H1 (cell line): ENCODE measurements around the gene MDM4. TPM values are rescaled to one million over a fixed set of nuclear protein-coding genes. Genes with fewer than 3 reads are reported as not detected.

Source experiments
- CTCF ChIA-PET: fragments of 300-600 bp; sonication (Branson Sonifier 250); formaldehyde crosslinking; loops from one replicate; lab custom pipeline; 2021; ENCODE audit not compliant: partially characterized antibody; lab: Charles Lee
- POLR2A ChIA-PET: fragments of 300-600 bp; sonication (Branson Sonifier 250); formaldehyde crosslinking; loops from one replicate; lab custom pipeline; 2021; ENCODE audit warnings: inconsistent platforms; ENCODE audit not compliant: partially characterized antibody; lab: Charles Lee
- DNase-seq, 2 experiments: peaks; one replicate each; pipeline versions ENCODE4 v3.0.0 to v3.0.0-alpha.2; 2010 to 2022; ENCODE audit warnings: low spot score in 2 of 2, low read depth in 1 of 2, mixed read lengths in 1 of 2
- FAIRE-seq: peaks from 2 replicates; lab custom pipeline; 2011; peaks lifted over from hg19 to GRCh38; lab: Jason Lieb, UNC
- H2AFZ ChIP-seq: 2 replicates; pipeline ENCODE4 v1.8.1; 2012; ENCODE audit warnings: low read length, inconsistent platforms
- H2AK5ac ChIP-seq: 2 replicates; pipeline ENCODE4 v1.6.1; 2013; ENCODE audit warnings: low read depth, low read length
- H2BK120ac ChIP-seq: replicated peaks from 2 replicates; pipeline ENCODE3; 2013; ENCODE audit warnings: low read depth, low read length, inconsistent platforms
- H2BK12ac ChIP-seq: 2 replicates; pipeline ENCODE4 v1.6.1; 2013; ENCODE audit warnings: low read depth, low read length
- H2BK15ac ChIP-seq: 2 replicates; pipeline ENCODE4 v1.6.1; 2013; ENCODE audit warnings: low read length
- H2BK20ac ChIP-seq: 2 replicates; pipeline ENCODE4 v1.6.1; 2013; ENCODE audit warnings: low read length
- H2BK5ac ChIP-seq: 2 replicates; pipeline ENCODE4 v1.6.1; 2013; ENCODE audit warnings: low read depth, low read length
- H3K14ac ChIP-seq: 2 replicates; pipeline ENCODE4 v1.6.1; 2013; ENCODE audit warnings: inconsistent platforms; ENCODE audit not compliant: insufficient read length
- H3K18ac ChIP-seq: 2 replicates; pipeline ENCODE4 v1.6.1; 2013; ENCODE audit warnings: low read length; ENCODE audit errors: extremely low read depth
- H3K23ac ChIP-seq: 2 replicates; pipeline ENCODE4 v1.6.1; 2013; ENCODE audit warnings: inconsistent platforms; ENCODE audit not compliant: insufficient read length
- H3K23me2 ChIP-seq: 2 replicates; pipeline ENCODE4 v1.6.1; 2013; ENCODE audit warnings: low read depth, low read length
- H3K27ac ChIP-seq: 2 replicates; pipeline ENCODE4 v1.6.1; 2011; ENCODE audit warnings: low read depth, low read length, inconsistent platforms
- H3K27me3 ChIP-seq, 4 experiments: replicated peaks in 1 of 4; 1 replicate in 1 of 4; 2 replicates in 3 of 4; pipeline versions ENCODE4 v1.6.1 to v1.8.1; 2011 to 2013; ENCODE audit warnings: low read length in 3 of 4, mild to moderate bottlenecking in 3 of 4, inconsistent platforms in 2 of 4, mixed read lengths in 2 of 4, moderate library complexity in 1 of 4; ENCODE audit not compliant: control insufficient read depth in 3 of 4, insufficient read depth in 3 of 4; ENCODE audit errors: extremely low read depth in 1 of 4
- H3K36me3 ChIP-seq, 4 experiments: 2 replicates each; pipeline versions ENCODE4 v1.6.1 to v1.8.1; 2011 to 2013; ENCODE audit warnings: mild to moderate bottlenecking in 4 of 4, low read length in 3 of 4, moderate library complexity in 2 of 4, control low read depth in 1 of 4, inconsistent platforms in 1 of 4; ENCODE audit not compliant: insufficient read depth in 4 of 4, control insufficient read depth in 2 of 4
- H3K4ac ChIP-seq: replicated peaks from 2 replicates; pipeline ENCODE3; 2013; ENCODE audit warnings: low read length, low read depth, mixed read lengths, inconsistent platforms; ENCODE audit not compliant: insufficient read length
- H3K4me1 ChIP-seq, 4 experiments: replicated peaks in 1 of 4; 1 replicate in 1 of 4; 2 replicates in 3 of 4; pipeline versions ENCODE4 v1.6.1 to v1.8.1; 2011 to 2013; ENCODE audit warnings: low read length in 3 of 4, inconsistent platforms in 2 of 4, mixed read lengths in 1 of 4; ENCODE audit not compliant: insufficient read depth in 4 of 4, control insufficient read depth in 3 of 4
- H3K4me2 ChIP-seq, 2 experiments: 2 replicates each; pipeline versions ENCODE4 v1.6.1 to v1.8.1; 2011 to 2013; ENCODE audit warnings: low read depth in 2 of 2, low read length in 2 of 2, control low read depth in 1 of 2, inconsistent platforms in 1 of 2, mild to moderate bottlenecking in 1 of 2; ENCODE audit not compliant: insufficient read depth in 1 of 2
- H3K4me3 ChIP-seq, 4 experiments: fragments of 200-600, 300-600 bp in 1 of 4; sonication (generic), shearing (Covaris generic), sonication (Bioruptor Twin) in 1 of 4; 2 replicates each; pipeline versions ENCODE4 v1.5.1 to v1.8.1; 2011 to 2016; ENCODE audit warnings: low read length in 4 of 4, low read depth in 3 of 4, control low read depth in 2 of 4, inconsistent platforms in 2 of 4, mild to moderate bottlenecking in 2 of 4, mixed read lengths in 1 of 4, moderate library complexity in 1 of 4; ENCODE audit not compliant: insufficient read depth in 2 of 4; ENCODE audit errors: extremely low read depth in 1 of 4
- H3K56ac ChIP-seq: replicated peaks from 2 replicates; pipeline ENCODE3; 2013; ENCODE audit warnings: low read depth, mild to moderate bottlenecking, mixed read lengths, low read length, inconsistent platforms; ENCODE audit not compliant: insufficient read length
- H3K79me1 ChIP-seq: 2 replicates; pipeline ENCODE4 v1.6.1; 2013; ENCODE audit warnings: low read depth, low read length, control low read depth
- H3K79me2 ChIP-seq, 2 experiments: 2 replicates each; pipeline versions ENCODE4 v1.6.1 to v1.8.1; 2012 to 2013; ENCODE audit warnings: low read length in 2 of 2, mild to moderate bottlenecking in 2 of 2, inconsistent platforms in 1 of 2; ENCODE audit not compliant: insufficient read depth in 2 of 2, control insufficient read depth in 1 of 2
- H3K9ac ChIP-seq, 4 experiments: replicated peaks in 1 of 4; 1 replicate in 1 of 4; 2 replicates in 3 of 4; pipeline versions ENCODE4 v1.6.1 to v1.8.1; 2011 to 2013; ENCODE audit warnings: low read depth in 3 of 4, low read length in 3 of 4, control low read depth in 2 of 4, mild to moderate bottlenecking in 2 of 4, moderate library complexity in 2 of 4, inconsistent platforms in 1 of 4; ENCODE audit errors: extremely low read depth in 1 of 4
- H3K9me3 ChIP-seq, 2 experiments: 2 replicates each; pipeline versions ENCODE4 v1.6.1 to v1.8.1; 2012 to 2013; ENCODE audit warnings: mild to moderate bottlenecking in 2 of 2, moderate library complexity in 2 of 2, control low read depth in 1 of 2, inconsistent platforms in 1 of 2, low read depth in 1 of 2, low read length in 1 of 2, mixed read lengths in 1 of 2; ENCODE audit not compliant: insufficient read depth in 2 of 2
- H4K20me1 ChIP-seq, 2 experiments: replicated peaks in 1 of 2; 2 replicates each; pipeline versions ENCODE3 to v1.8.1; 2011 to 2013; ENCODE audit warnings: inconsistent platforms in 2 of 2, low read length in 2 of 2, mild to moderate bottlenecking in 1 of 2; ENCODE audit not compliant: insufficient read depth in 2 of 2, control insufficient read depth in 1 of 2
- H4K5ac ChIP-seq: 2 replicates; pipeline ENCODE4 v1.6.1; 2013; ENCODE audit warnings: low read length, low read depth, mixed read lengths, inconsistent platforms; ENCODE audit not compliant: insufficient read length
- H4K8ac ChIP-seq: 2 replicates; pipeline ENCODE4 v1.8.0; 2013; ENCODE audit warnings: mild to moderate bottlenecking, moderate library complexity, low read length, inconsistent platforms; ENCODE audit not compliant: insufficient read depth; ENCODE audit errors: extremely low read depth
- H4K91ac ChIP-seq: replicated peaks from 2 replicates; pipeline ENCODE3; 2013; ENCODE audit warnings: low read length, mixed read lengths, inconsistent platforms; ENCODE audit not compliant: insufficient read length
- BCL11A ChIP-seq, 2 experiments: IDR thresholded peaks; one replicate each; pipeline ENCODE4 v1.6.1; 2011; ENCODE audit warnings: low read depth in 2 of 2, low read length in 2 of 2, mild to moderate bottlenecking in 2 of 2
- BRCA1 ChIP-seq: IDR thresholded peaks from 2 replicates; pipeline ENCODE4 v1.6.1; 2012; ENCODE audit warnings: low read depth, low read length, improper control_type of control experiment
- CEBPB ChIP-seq: IDR thresholded peaks from 2 replicates; pipeline ENCODE4 v1.6.1; 2012; ENCODE audit warnings: low read depth, low read length
- CHD2 ChIP-seq: IDR thresholded peaks from 2 replicates; pipeline ENCODE4 v1.6.1; 2012; ENCODE audit warnings: low read length, improper control_type of control experiment
- NANOG ChIP-seq: IDR thresholded peaks from 2 replicates; pipeline ENCODE4 v1.6.1; 2011; ENCODE audit warnings: low read length, low read depth, mild to moderate bottlenecking, inconsistent platforms; ENCODE audit not compliant: insufficient read depth, poor library complexity, severe bottlenecking
- POLR2AphosphoS5 ChIP-seq: IDR thresholded peaks from 2 replicates; pipeline ENCODE4 v1.6.1; 2011; ENCODE audit warnings: low read depth, low read length
- POU5F1 ChIP-seq: IDR thresholded peaks from 2 replicates; pipeline ENCODE4 v1.6.1; 2011; ENCODE audit warnings: low read depth, mild to moderate bottlenecking, low read length, moderate library complexity
- RAD21 ChIP-seq, 2 experiments: IDR thresholded peaks in 1 of 2; conservative IDR thresholded peaks in 1 of 2; 2 replicates each; pipeline ENCODE4 v1.6.1; 2011; ENCODE audit warnings: low read depth in 2 of 2, low read length in 2 of 2, improper control_type of control experiment in 1 of 2, inconsistent platforms in 1 of 2, mild to moderate bottlenecking in 1 of 2, moderate library complexity in 1 of 2
- RFX5 ChIP-seq: IDR thresholded peaks from 2 replicates; pipeline ENCODE4 v1.6.1; 2011; ENCODE audit warnings: low read depth, low read length, improper control_type of control experiment, borderline replicate concordance
- SRF ChIP-seq: IDR thresholded peaks from 2 replicates; pipeline ENCODE4 v1.6.1; 2011; ENCODE audit warnings: mild to moderate bottlenecking, low read depth, low read length, moderate library complexity
- TBP ChIP-seq: IDR thresholded peaks from 2 replicates; pipeline ENCODE4 v1.6.1; 2011; ENCODE audit warnings: low read depth, low read length, improper control_type of control experiment
- polyA plus RNA-seq, 7 experiments: library from polyadenylated mRNA; depleted of rRNA in 3 of 7; stranded (reverse) in 5 of 7; unstranded in 2 of 7; fragments of >200 nt in 5 of 7; fragments of 200-250 nt in 2 of 7; gene quantifications; 1 replicate in 5 of 7; 2 replicates in 1 of 7; 4 replicates in 1 of 7; pipeline versions ENCODE4 v1.2.1 to v1.2.3, GENCODE V29; 2011 to 2013; ENCODE audit warnings: missing spikeins in 2 of 7, mixed read lengths in 2 of 7
- total RNA-seq: library from RNA; stranded (reverse); fragmentation: NEBNext Ultra II Directional; extraction: Animal tissue kit (Norgen Biotek cat#: 25700); gene quantifications from 2 replicates; pipeline ENCODE4 v1.2.1, GENCODE V29; 2021

MDM4 gene
- total and polyA plus RNA-seq, 2 of the 8 experiments (the other 6 are each of a cell fraction or from before 2014, with no cell fraction given): 10.8 to 84.9 TPM

- TF ChIP-seq RFX5: no peak
- TF ChIP-seq TBP: no peak
- no peak for TF ChIP-seq CHD2
- TF ChIP-seq POU5F1: no peak
- no peak for TF ChIP-seq NANOG
- TF ChIP-seq CEBPB: no peak
- no peak for TF ChIP-seq BRCA1
- TF ChIP-seq SRF: no peak
- TF ChIP-seq RAD21 (IDR thresholded peaks at IDR 0.05 in 1 of 2, conservative IDR thresholded peaks at IDR 0.05 in 1 of 2; ENCODE audit: low read depth in 2 of 2, low read length in 2 of 2): no peak
- TF ChIP-seq BCL11A (IDR thresholded peaks at IDR 0.05; ENCODE audit: low read depth in 2 of 2, low read length in 2 of 2): no peak
- TF ChIP-seq POLR2AphosphoS5: no peak
- TF ChIP-seq, all 59 proteins: peak for 0
- H4K5ac ChIP-seq: no peak overlapping the region
- H3K14ac ChIP-seq: no peak overlapping the region
- H3K27me3 ChIP-seq: no peaks in the 10 kb centered on the region
- H2AFZ ChIP-seq: no peak overlapping the region
- no peak overlapping the region for H3K4me2 ChIP-seq
- no peak overlapping the region for H3K23ac ChIP-seq
- no peak overlapping the region for H3K9ac ChIP-seq
- POLR2A ChIA-PET: interaction anchor here (1.4 to 2.2 kb wide), 2 partner anchors 8 to 17 kb away, joined by 3 to 11 read pairs; partner anchors contain the start of gene MDM4
- H3K79me1 ChIP-seq: no peaks in the 10 kb centered on the region
- 0 out of 4 replicates have a peak, but pooled peaks cover 0 to 3% of the 10 kb centered on the region in 2 experiments for H3K79me2 ChIP-seq
- no peak overlapping the region for H2BK15ac ChIP-seq
- H4K91ac ChIP-seq: no peak overlapping the region
- no peak overlapping the region for H2BK20ac ChIP-seq
- peaks cover 0 to 4% of the 10 kb centered on the region in 2 experiments for H4K20me1 ChIP-seq
- H3K9me3 ChIP-seq: no peaks in the 10 kb centered on the region
- no peak overlapping the region for H3K18ac ChIP-seq
- no peak overlapping the region for H3K4me3 ChIP-seq
- no peak for DNase-seq
- H3K4ac ChIP-seq: no peak overlapping the region
- no peaks in the 10 kb centered on the region for H3K4me1 ChIP-seq
- H3K56ac ChIP-seq: no peak overlapping the region
- no peak overlapping the region for H3K27ac ChIP-seq
- no peaks in the 10 kb centered on the region for H3K23me2 ChIP-seq
- peaks cover 30 to 59% (median 33%) of the 10 kb centered on the region in 4 experiments for H3K36me3 ChIP-seq
- CTCF ChIA-PET: interaction anchor here (1.0 to 2.6 kb wide), 2 partner anchors 33 to 275 kb away, joined by 4 to 8 read pairs; no protein-coding TSS in a partner anchor
- H2BK5ac ChIP-seq: no peak overlapping the region
- no peak overlapping the region for H2BK120ac ChIP-seq
- H2BK12ac ChIP-seq: no peak overlapping the region
- no peak overlapping the region for H4K8ac ChIP-seq
- H2AK5ac ChIP-seq: no peak overlapping the region
- FAIRE-seq: no peak
These were observed 16.6 kb downstream of the MDM4 start for GRCh38 chr1:204532832-204533231.
